Naive thymus-derived CD8-positive, alpha-beta T cell (primary cell): ENCODE results near the gene CDKAL1. TPM values are rescaled to one million over a fixed set of nuclear protein-coding genes. Genes with fewer than 3 reads are reported as not detected.
"Not testable (repeated sequence)": the region's sequence is repeated elsewhere in the genome, so short reads cannot be mapped to it uniquely, and the experiment has no call there.

ENCODE experiments used
- ATAC-seq, 2 donors: fragments of 150-1000 bp; cut with Tn5 transposase in 1 of 2; sonication (Bioruptor Pico), chemical (Tn5 transposase) in 1 of 2; 1 replicate in 1 of 2; 2 replicates in 1 of 2; pipeline ENCODE4 v1.10.0; 2021; ENCODE audit warnings: mild to moderate bottlenecking in 2 of 2, moderate library complexity in 2 of 2
- POLR2A ChIA-PET: fragments of 350-600 bp; sonication (Branson Sonifier 250); formaldehyde crosslinking; loops from one replicate; lab custom pipeline; 2021; ENCODE audit warnings: antibody characterized with exemption; lab: Charles Lee
- DNase-seq, 10 donors: peaks; one replicate each; pipeline versions ENCODE4 v3.0.0 to v3.0.0-alpha.2; 2020 to 2022
- H3K27ac Mint-ChIP-seq, 10 donors: one replicate each; pipeline ENCODE4 v1.8.0; 2020 to 2022; ENCODE audit warnings: mild to moderate bottlenecking in 10 of 10, mixed read lengths in 10 of 10, moderate library complexity in 4 of 10, inconsistent platforms in 1 of 10
- H3K27me3 Mint-ChIP-seq, 5 donors: one replicate each; pipeline ENCODE4 v1.8.0; 2021 to 2022; ENCODE audit warnings: mixed read lengths in 5 of 5
- H3K36me3 Mint-ChIP-seq, 3 donors: one replicate each; pipeline ENCODE4 v1.8.0; 2020 to 2022; ENCODE audit warnings: mixed read lengths in 3 of 3, mild to moderate bottlenecking in 2 of 3, inconsistent platforms in 1 of 3
- H3K4me1 Mint-ChIP-seq, 4 donors: one replicate each; pipeline ENCODE4 v1.8.0; 2021 to 2022; ENCODE audit warnings: mixed read lengths in 4 of 4
- H3K4me3 Mint-ChIP-seq, 10 donors: one replicate each; pipeline ENCODE4 v1.8.0; 2020 to 2022; ENCODE audit warnings: mild to moderate bottlenecking in 10 of 10, mixed read lengths in 10 of 10, moderate library complexity in 6 of 10, inconsistent platforms in 1 of 10
- H3K9me3 Mint-ChIP-seq, 9 donors: one replicate each; pipeline ENCODE4 v1.8.0; 2020 to 2022; ENCODE audit warnings: mixed read lengths in 9 of 9, mild to moderate bottlenecking in 3 of 9, inconsistent platforms in 1 of 9, moderate library complexity in 1 of 9
- polyA plus RNA-seq, 3 donors: library from polyadenylated mRNA; unstranded; fragments of 300-500 nt; fragmentation: Illumina TruSeq; gene quantifications; one replicate each; pipeline ENCODE4 v1.2.3, GENCODE V29; 2021
- total RNA-seq, 8 experiments: library from RNA in 2 of 8; stranded (reverse) in 2 of 8; gene quantifications; one replicate each; pipeline ENCODE4 v1.2.3 and lab custom pipeline; 2021 to 2026

The CDKAL1 gene
- total and polyA plus RNA-seq, 5 experiments from 2014 or later, result 21.5 to 36.7 (median 29.1) TPM

DNA sequence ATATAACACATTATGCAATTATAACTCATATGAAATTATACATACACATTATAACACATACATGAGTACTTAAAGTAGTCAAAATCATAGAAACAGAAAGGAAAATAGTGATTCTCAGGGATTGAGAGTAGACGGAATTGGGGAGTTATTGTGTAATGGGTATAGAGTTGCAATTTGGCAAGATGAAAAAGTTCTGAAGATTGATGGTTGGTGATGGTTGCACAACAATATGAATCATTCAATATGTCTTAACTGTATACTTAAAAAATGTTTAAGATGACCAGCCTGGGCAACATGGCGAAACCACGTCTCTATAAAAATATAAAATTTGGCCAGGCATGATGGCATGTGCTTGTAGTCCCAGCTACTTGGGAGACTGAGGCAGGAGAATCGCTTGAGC, 372.7 kb downstream of the CDKAL1 start:
- H3K36me3 Mint-ChIP-seq, result peaks cover 19 to 54% (median 47%) of the 10 kb centered on the region in 3 donors

DNA sequence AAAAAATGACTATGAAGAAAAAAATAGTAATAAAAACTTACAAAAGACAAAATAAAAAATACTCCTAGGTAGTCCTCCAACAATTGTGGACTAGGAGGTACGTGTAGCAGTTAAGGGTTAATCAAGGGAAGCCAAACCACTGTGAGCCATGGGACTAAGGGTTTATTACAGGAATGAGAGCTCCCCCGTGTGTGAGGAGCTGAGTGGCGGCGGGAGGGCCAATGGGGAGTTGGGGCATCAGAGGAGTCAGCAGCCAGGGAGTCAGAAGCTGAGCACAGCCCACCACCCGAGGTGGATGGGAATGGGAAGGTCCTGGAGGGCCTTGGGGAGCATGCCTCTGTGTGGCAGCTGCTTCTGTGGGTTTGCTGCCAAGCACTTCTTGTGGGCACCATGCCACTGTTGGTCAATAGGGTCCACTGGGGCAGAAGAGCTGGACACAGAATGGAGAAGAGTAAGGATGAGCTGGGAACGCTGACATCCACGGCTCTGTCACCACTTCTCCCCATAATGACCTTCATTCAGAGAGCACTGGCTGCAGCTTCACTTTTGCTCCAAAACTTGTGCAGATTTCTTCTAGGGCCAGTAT, 373.3 kb downstream of the CDKAL1 start:
- Mint-ChIP-seq H3K9me3 (peaks cover 0 to 47% (median 14%) of the 10 kb centered on the region in 9 donors), H3K4me3 (no peak overlapping the region), H3K36me3 (peaks cover 20 to 59% (median 47%) of the 10 kb centered on the region in 3 donors), H3K27me3 (no peaks in the 10 kb centered on the region), H3K27ac (no peak overlapping the region), H3K4me1 (no peaks in the 10 kb centered on the region)
- no peak for ATAC-seq
- POLR2A ChIA-PET, result no interaction called here
- DNase-seq, result no peak

More for the DNA sequence above, 372.7 kb downstream of the CDKAL1 start:
- H3K9me3 Mint-ChIP-seq, result peaks cover 0 to 41% (median 11%) of the 10 kb centered on the region in 9 donors
- POLR2A ChIA-PET, result no interaction called here
- no peak overlapping the region for H3K4me3 Mint-ChIP-seq
- H3K4me1 Mint-ChIP-seq, result no peaks in the 10 kb centered on the region
- DNase-seq (no peak), ATAC-seq (no peak)
- H3K27ac Mint-ChIP-seq, result no peak overlapping the region
- no peaks in the 10 kb centered on the region for H3K27me3 Mint-ChIP-seq

DNA sequence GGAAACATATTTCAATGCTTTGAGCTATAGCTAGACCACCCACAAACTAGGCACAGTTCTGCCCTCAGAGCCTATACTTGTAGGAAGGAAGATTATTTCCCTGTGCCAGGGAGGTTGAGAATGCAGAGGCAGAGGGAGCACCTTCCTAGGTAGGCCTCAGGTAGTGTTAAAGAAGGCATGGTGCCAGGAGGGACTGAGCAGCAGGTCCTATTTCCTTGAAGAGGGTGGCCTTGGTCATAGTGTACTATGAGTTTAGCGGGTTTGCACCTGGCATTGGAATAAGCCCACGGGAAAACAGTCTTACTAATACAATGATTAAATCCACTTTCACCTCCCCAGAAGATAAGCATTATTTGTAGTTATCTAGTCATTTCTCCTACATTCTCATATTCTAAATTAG, 375.4 kb downstream of the CDKAL1 start:
- Mint-ChIP-seq H3K9me3 (peaks cover 0 to 45% (median 18%) of the 10 kb centered on the region in 9 donors), H3K27ac (peak overlapping the region in 1 of 10 donors; percentile 16), H3K4me1 (no peaks in the 10 kb centered on the region), H3K4me3 (no peak overlapping the region), H3K27me3 (no peaks in the 10 kb centered on the region), H3K36me3 (peaks cover 20 to 55% (median 48%) of the 10 kb centered on the region in 3 donors)
- POLR2A ChIA-PET, result no interaction called here
- no peak for ATAC-seq
- DNase-seq, result no peak

DNA sequence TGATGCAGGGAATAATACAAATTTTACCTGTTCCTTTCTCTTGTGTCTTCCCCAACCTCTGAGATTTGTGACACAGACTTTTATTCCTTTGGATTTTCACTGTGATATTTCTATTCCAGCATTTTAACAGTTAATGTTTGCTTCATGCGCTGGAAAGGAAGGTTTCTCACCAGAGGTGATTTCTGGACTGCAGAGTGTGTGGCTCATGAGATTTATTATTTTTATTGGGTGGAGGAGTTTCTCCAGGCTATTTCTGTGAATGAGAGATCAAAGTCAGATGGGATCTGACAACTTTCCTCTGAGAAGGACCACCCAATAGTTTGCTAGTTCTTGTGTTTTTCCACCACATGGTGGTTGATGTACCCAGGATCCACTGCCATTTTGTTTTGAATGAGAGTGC, 377.5 kb downstream of the CDKAL1 start:
- Mint-ChIP-seq H3K9me3 (peaks cover 0 to 55% (median 22%) of the 10 kb centered on the region in 9 donors), H3K27ac (no peak overlapping the region), H3K4me3 (no peak overlapping the region), H3K27me3 (no peaks in the 10 kb centered on the region), H3K36me3 (peaks cover 27 to 60% (median 56%) of the 10 kb centered on the region in 3 donors), H3K4me1 (no peaks in the 10 kb centered on the region)
- POLR2A ChIA-PET, result no interaction called here
- DNase-seq (no peak), ATAC-seq (no peak)

DNA sequence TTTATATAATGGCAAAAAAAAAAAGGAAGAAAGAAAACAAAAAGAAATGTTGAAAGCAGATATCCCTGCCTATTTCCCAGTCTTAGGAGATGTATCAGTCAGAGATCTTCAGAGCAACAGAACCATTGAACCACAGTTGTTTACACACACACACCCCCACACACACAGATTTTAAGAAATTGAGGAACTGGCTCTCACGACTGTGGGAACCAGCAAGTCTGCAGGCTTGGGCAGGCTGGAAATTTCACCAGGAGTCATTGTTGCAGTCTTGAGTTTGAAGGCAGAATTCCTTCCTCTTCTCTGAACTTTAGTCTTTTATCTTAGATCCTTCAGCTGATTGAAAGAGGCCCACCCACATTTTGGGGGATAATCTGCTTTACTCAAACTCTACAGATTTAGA, 380.9 kb downstream of the CDKAL1 start:
- Mint-ChIP-seq H3K4me3 (no peak overlapping the region), H3K27ac (no peak overlapping the region), H3K9me3 (peaks cover 0 to 55% (median 22%) of the 10 kb centered on the region in 9 donors), H3K27me3 (no peaks in the 10 kb centered on the region), H3K36me3 (peaks cover 29 to 55% (median 47%) of the 10 kb centered on the region in 3 donors), H3K4me1 (peaks cover 0 to 3% (median 0%) of the 10 kb centered on the region in 4 donors)
- no peak for DNase-seq
- no peak for ATAC-seq
- POLR2A ChIA-PET, result no interaction called here

DNA sequence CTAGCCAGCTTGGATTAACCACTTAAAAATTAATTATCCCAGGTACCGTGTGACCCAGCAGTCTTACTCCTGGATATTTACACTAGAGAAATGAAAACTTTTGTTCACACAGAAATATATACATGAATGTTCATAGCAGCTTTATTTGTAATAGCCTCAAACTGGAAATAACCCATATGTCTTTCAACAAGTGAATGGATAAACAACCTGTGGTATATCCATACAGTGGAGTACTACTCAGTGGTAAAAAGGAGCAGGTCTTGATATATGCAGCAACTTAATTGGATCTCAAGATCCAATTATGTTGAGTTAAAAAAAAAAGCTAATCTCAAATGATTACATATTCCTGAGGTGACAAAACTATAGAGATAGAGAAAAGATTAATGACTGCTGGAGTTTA, 381.4 kb downstream of the CDKAL1 start:
- H3K36me3 Mint-ChIP-seq, result peaks cover 29 to 51% (median 42%) of the 10 kb centered on the region in 3 donors
- peaks cover 0 to 3% (median 0%) of the 10 kb centered on the region in 4 donors for H3K4me1 Mint-ChIP-seq
- DNase-seq (no peak), ATAC-seq (no peak)
- no peak overlapping the region for H3K27ac Mint-ChIP-seq
- no peak overlapping the region for H3K4me3 Mint-ChIP-seq
- POLR2A ChIA-PET, result no interaction called here
- H3K27me3 Mint-ChIP-seq, result no peaks in the 10 kb centered on the region
- peaks cover 0 to 51% (median 22%) of the 10 kb centered on the region in 9 donors for H3K9me3 Mint-ChIP-seq

DNA sequence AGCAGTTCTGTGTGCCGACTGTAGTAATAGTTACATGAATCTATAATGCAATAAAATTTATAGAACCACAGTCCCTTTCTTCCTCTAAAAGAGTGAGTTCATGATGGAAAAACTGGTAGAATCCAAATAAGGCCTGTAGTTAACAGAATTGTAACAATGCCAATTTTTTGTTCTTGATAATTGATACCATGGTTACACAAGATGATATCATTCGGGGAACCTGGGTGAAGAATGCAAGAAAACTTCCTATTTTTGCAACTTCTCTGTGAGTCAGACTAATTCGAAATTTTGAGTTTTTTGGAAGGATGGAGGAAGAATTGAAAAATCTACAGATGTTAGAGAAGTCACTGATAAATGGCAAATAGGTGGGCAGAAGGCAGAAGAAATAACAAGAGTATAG, 381.8 kb downstream of the CDKAL1 start:
- Mint-ChIP-seq H3K27ac (no peak overlapping the region), H3K36me3 (peaks cover 29 to 50% (median 42%) of the 10 kb centered on the region in 3 donors), H3K27me3 (no peaks in the 10 kb centered on the region), H3K4me1 (peaks cover 0 to 3% (median 0%) of the 10 kb centered on the region in 4 donors), H3K4me3 (no peak overlapping the region), H3K9me3 (peaks cover 0 to 49% (median 22%) of the 10 kb centered on the region in 9 donors)
- no peak for DNase-seq
- no peak for ATAC-seq
- POLR2A ChIA-PET, result no interaction called here

DNA sequence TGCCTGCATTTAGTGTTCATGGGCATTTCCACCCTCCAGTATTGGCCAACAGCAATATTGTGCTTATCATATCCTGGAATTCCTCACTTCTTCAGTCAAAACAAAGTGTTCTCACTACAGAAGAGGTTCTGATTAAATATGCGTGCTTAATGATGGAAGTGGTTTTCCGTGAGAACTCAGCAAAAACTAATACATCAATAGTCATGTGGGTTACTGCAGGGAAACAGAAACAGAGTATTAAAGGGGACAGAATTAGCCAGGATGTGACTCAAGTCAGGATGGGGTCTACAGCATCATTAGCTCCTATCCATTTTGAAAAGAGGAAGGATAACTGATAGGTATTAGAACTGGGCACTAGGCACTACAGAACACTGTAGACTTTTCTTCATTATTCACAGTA, 384.6 kb downstream of the CDKAL1 start:
- Mint-ChIP-seq H3K4me3 (no peak overlapping the region), H3K9me3 (peaks cover 0 to 25% (median 19%) of the 10 kb centered on the region in 9 donors), H3K27ac (no peak overlapping the region), H3K4me1 (peaks cover 0 to 3% (median 0%) of the 10 kb centered on the region in 4 donors), H3K27me3 (no peaks in the 10 kb centered on the region), H3K36me3 (peaks cover 26 to 41% (median 32%) of the 10 kb centered on the region in 3 donors)
- POLR2A ChIA-PET, result no interaction called here
- no peak for ATAC-seq
- DNase-seq, result no peak

DNA sequence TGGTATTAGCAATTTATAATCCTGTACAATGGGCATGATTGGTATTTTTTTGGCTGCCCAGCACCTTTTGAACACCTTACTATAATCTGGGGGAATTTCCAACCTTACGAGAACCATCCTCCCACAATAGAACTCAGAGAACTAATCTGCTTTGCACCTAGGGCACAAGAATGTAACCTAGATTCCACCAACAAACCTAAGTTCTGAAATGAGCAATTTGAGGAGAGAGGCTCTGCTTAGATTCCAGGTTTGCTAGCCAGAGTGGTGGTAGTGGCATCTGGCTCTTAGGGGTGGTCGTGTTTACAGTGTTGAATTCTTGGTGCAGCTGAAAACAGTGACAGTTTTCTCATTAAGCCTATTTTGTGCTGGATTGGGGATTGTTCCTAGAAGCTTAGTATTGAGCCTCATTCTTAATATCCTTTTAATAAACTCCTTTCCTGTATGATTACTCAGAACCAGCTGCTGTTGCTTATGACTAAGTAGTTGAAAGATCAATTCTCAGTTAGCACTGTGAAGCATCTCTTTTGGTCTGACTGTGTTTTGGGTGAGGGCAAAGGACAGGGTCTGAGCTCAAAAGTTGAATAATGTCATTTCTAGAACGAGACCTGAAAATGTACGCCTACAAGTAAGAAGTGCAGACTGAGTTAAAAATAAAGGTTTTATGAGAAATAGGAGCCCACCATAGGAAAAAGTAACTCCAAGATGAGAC, 385.6 kb downstream of the CDKAL1 start:
- POLR2A ChIA-PET, result no interaction called here
- H3K4me1 Mint-ChIP-seq, result peaks cover 0 to 3% (median under 1%) of the 10 kb centered on the region in 4 donors
- no peak overlapping the region for H3K4me3 Mint-ChIP-seq
- peaks cover 18 to 33% (median 32%) of the 10 kb centered on the region in 3 donors for H3K36me3 Mint-ChIP-seq
- H3K9me3 Mint-ChIP-seq, result peaks cover 0 to 16% (median 12%) of the 10 kb centered on the region in 9 donors
- no peak overlapping the region for H3K27ac Mint-ChIP-seq
- no peak for DNase-seq
- no peaks in the 10 kb centered on the region for H3K27me3 Mint-ChIP-seq
- ATAC-seq, result no peak

DNA sequence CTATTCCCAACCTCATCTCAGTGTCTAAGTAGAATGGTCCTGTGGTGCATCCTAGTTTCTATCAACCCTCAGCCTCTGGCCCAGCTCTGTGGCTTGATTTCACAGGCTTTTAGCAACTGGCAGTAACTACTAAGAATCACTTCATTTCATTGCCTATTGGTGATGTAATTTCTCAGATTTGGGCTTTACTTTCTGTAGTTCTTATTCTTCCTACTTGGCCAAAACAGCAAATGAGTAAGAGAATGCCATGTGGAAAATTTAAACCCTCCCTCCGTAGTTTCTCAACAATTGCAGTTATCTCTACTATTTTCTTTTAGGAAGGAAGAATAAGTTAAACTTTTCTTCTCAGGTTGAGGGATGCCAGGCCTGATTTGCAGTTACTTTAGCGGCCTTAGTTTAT, 387.3 kb downstream of the CDKAL1 start:
- Mint-ChIP-seq H3K27me3 (no peaks in the 10 kb centered on the region), H3K9me3 (peaks cover 0 to 3% (median 0%) of the 10 kb centered on the region in 9 donors), H3K36me3 (peaks cover under 1 to 19% (median 18%) of the 10 kb centered on the region in 3 donors), H3K4me1 (peaks cover 0 to 3% (median under 1%) of the 10 kb centered on the region in 4 donors), H3K27ac (no peak overlapping the region), H3K4me3 (no peak overlapping the region)
- POLR2A ChIA-PET, result no interaction called here
- no peak for ATAC-seq
- no peak for DNase-seq

DNA sequence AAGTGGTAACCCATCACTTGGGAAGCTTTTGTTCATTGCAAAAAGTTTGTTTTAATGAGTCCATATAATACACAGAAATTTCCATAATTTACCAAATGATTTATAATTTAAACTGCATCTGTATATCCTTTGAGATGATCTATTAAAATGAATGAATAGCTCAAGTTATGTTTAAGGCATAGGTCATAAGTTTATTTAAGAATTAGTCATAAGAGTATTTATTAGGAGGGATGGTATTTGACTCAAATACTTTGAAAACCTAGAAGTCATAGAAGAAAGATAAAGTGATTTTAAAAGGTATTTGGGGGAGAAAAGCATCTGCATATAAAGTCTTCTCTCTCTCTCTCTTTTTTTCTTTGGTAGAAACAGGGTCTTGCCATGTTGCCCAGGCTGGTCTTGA, 388.5 kb downstream of the CDKAL1 start:
- Mint-ChIP-seq H3K27me3 (no peaks in the 10 kb centered on the region), H3K4me1 (peaks cover 0 to 3% (median under 1%) of the 10 kb centered on the region in 4 donors), H3K27ac (no peak overlapping the region), H3K36me3 (peaks cover 0 to 18% (median 13%) of the 10 kb centered on the region in 3 donors), H3K9me3 (peaks cover 0 to 3% (median 0%) of the 10 kb centered on the region in 9 donors), H3K4me3 (no peak overlapping the region)
- ATAC-seq (no peak), DNase-seq (no peak)
- POLR2A ChIA-PET, result no interaction called here

DNA sequence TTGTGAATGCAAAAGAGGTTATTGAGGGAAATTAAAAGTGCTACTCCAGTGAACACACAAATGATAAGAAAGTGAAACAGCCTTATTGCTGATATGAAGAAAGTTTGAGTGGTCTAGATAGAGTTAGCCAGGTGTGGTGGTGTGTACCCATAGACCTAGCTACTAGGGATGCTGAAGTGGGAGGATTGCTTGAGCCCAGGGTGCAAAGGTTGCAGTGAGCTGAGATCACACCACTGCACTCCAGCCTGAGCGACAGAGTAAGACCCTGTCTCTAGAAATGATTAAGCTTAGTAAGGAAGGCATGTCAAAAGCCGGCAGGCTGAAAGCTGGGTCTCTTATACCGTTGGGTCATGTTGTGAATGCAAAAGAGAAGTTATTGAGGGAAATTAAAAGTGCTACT, 389.8 kb downstream of the CDKAL1 start:
- Mint-ChIP-seq H3K36me3 (peaks cover 0 to 13% (median 12%) of the 10 kb centered on the region in 3 donors), H3K27ac (peak overlapping the region in 1 of 10 donors; percentile 37)
- POLR2A ChIA-PET, H3K9me3 Mint-ChIP-seq, H3K4me1 Mint-ChIP-seq, H3K4me3 Mint-ChIP-seq, H3K27me3 Mint-ChIP-seq, ATAC-seq, DNase-seq: not testable (repeated sequence)

DNA sequence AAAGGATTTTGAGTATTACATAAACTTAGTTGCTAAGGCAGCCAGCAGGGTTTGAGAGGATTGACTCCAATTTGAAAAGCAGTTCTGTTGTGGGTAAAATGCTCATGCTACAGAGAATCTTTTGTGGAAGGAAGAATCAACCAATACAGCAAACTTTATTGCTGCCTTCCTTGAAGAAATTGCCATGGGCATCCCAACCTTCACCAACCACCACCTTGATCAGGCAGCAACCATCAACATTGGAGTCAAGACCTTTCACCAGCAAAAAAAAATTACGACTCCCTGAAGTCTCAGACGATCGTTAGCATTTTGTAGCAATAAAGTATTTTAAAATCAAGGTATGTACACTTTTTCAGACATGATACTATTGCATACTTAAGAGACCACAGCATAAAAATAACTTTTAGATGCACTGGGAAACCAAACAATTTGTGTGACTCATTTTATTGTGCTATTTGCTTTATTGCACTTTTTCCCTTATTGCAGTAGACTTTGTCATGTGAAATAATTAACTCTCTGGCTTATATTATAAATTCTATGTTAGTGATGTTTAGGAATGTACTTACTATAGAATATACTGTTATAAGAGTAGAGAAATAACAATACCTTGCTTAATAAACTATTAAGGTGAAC, 390.8 kb downstream of the CDKAL1 start:
- peaks cover 0 to 2% (median 0%) of the 10 kb centered on the region in 4 donors for H3K4me1 Mint-ChIP-seq
- ATAC-seq (no peak), DNase-seq (no peak)
- POLR2A ChIA-PET, result no interaction called here
- H3K27ac Mint-ChIP-seq, result peak overlapping the region in 1 of 10 donors; percentile 48
- peaks cover 0 to 3% (median 0%) of the 10 kb centered on the region in 9 donors for H3K9me3 Mint-ChIP-seq
- H3K4me3 Mint-ChIP-seq, result no peak overlapping the region
- no peaks in the 10 kb centered on the region for H3K27me3 Mint-ChIP-seq
- H3K36me3 Mint-ChIP-seq, result peaks cover 0 to 13% (median 12%) of the 10 kb centered on the region in 3 donors
